T-helper 22 cell (primary cell): ENCODE measurements around the gene SLC12A7.

ENCODE experiments used
- DNase-seq: peaks from one replicate; pipeline ENCODE4 v3.0.0-alpha.2; 2020; ENCODE audit warnings: low read depth

SLC12A7 gene

GRCh38 chr5:1050423-1051365 is 61.2 kb downstream of the SLC12A7 start:
- DNase-seq: no peak

- DNase-seq: no peak
Observed at GRCh38 chr5:1048861-1049838, 62.7 kb downstream of the SLC12A7 start.

GRCh38 chr5:1048162-1048721 is 63.6 kb downstream of the SLC12A7 start:
- no peak for DNase-seq

GRCh38 chr5:1047332-1047965 is 64.4 kb downstream of the SLC12A7 start:
- DNase-seq: no peak

- no peak for DNase-seq
Observed at GRCh38 chr5:1045960-1046560, 65.8 kb downstream of the SLC12A7 start.

- DNase-seq: no peak
Observed at GRCh38 chr5:1044117-1044516, 67.7 kb downstream of the SLC12A7 start.

- no peak for DNase-seq
Observed at GRCh38 chr5:1043327-1043726, 68.5 kb downstream of the SLC12A7 start.

GRCh38 chr5:1042626-1043025 is 69.2 kb downstream of the SLC12A7 start:
- no peak for DNase-seq

GRCh38 chr5:1041225-1042143 is 70.4 kb downstream of the SLC12A7 start:
- no peak for DNase-seq

GRCh38 chr5:1040571-1040970 is 71.3 kb downstream of the SLC12A7 start:
- no peak for DNase-seq

GRCh38 chr5:1039706-1040260 is 72.1 kb downstream of the SLC12A7 start:
- DNase-seq: no peak

GRCh38 chr5:1039210-1039548 is 72.7 kb downstream of the SLC12A7 start:
- DNase-seq: no peak

GRCh38 chr5:1038417-1039209 is 73.2 kb downstream of the SLC12A7 start:
- DNase-seq: no peak

- no peak for DNase-seq
Observed at GRCh38 chr5:1037671-1038416, 74.0 kb downstream of the SLC12A7 start.

- no peak for DNase-seq
Observed at GRCh38 chr5:1037123-1037670, 74.7 kb downstream of the SLC12A7 start.

GRCh38 chr5:1036504-1037122 is 75.2 kb downstream of the SLC12A7 start:
- DNase-seq: no peak
